D721Med (cell line): Measurements from ENCODE around the gene ATP10B.

Source experiments
- DNase-seq: peaks from one replicate; pipeline ENCODE4 v3.0.0; 2011; ENCODE audit warnings: low spot score; ENCODE audit not compliant: insufficient read length
- FAIRE-seq: peaks from 2 replicates; lab custom pipeline; 2011; peaks lifted over from hg19 to GRCh38; lab: Jason Lieb, UNC
- CTCF ChIP-seq: IDR thresholded peaks from 2 replicates; pipeline ENCODE4 v1.5.1; 2012; ENCODE audit warnings: mild to moderate bottlenecking, control low read depth; ENCODE audit not compliant: insufficient read depth; ENCODE audit errors: missing control alignments

The ATP10B gene

GRCh38 chr5:160638161-160638742 is 213.8 kb downstream of the ATP10B start:
- no peak for TF ChIP-seq CTCF
- FAIRE-seq (no peak), DNase-seq (no peak)

- FAIRE-seq (no peak), DNase-seq (no peak)
- no peak for TF ChIP-seq CTCF
Measured at GRCh38 chr5:160637357-160638090, 214.5 kb downstream of the ATP10B start.

GRCh38 chr5:160635663-160636062 is 216.3 kb downstream of the ATP10B start:
- DNase-seq (no peak), FAIRE-seq (no peak)
- no peak for TF ChIP-seq CTCF

GRCh38 chr5:160635046-160635445 is 217.0 kb downstream of the ATP10B start:
- no peak for TF ChIP-seq CTCF
- DNase-seq, result no peak
- no peak for FAIRE-seq

GRCh38 chr5:160629003-160629402 is 223.0 kb downstream of the ATP10B start:
- TF ChIP-seq CTCF, result no peak
- no peak for DNase-seq
- FAIRE-seq, result no peak

- DNase-seq, result no peak
- TF ChIP-seq CTCF, result no peak
Measured at GRCh38 chr5:160628619-160628968, 223.4 kb downstream of the ATP10B start.

GRCh38 chr5:160627921-160628618 is 223.9 kb downstream of the ATP10B start:
- DNase-seq (no peak), FAIRE-seq (no peak)
- TF ChIP-seq CTCF, result no peak

More at GRCh38 chr5:160628619-160628968, 223.4 kb downstream of the ATP10B start:
- no peak for FAIRE-seq
